BLaER1 (cell line): ENCODE measurements around the gene PRUNE2.
"Not testable (repeated sequence)": the region's sequence is repeated elsewhere in the genome, so short reads cannot be mapped to it uniquely, and the experiment has no call there.

ENCODE experiments used
- H3K27ac ChIP-seq: shearing (Covaris generic); formaldehyde crosslinking; 2 replicates; pipeline ENCODE4 v1.8.1; 2022
- H3K27me3 ChIP-seq: shearing (Covaris generic); formaldehyde crosslinking; 2 replicates; pipeline ENCODE4 v1.8.1; 2022
- H3K36me3 ChIP-seq: shearing (Covaris generic); formaldehyde crosslinking; 2 replicates; pipeline ENCODE4 v1.8.1; 2022
- H3K4me1 ChIP-seq: shearing (Covaris generic); formaldehyde crosslinking; 2 replicates; pipeline ENCODE4 v1.8.1; 2022
- H3K4me2 ChIP-seq: shearing (Covaris generic); formaldehyde crosslinking; 2 replicates; pipeline ENCODE4 v1.8.1; 2022
- H3K4me3 ChIP-seq: shearing (Covaris generic); formaldehyde crosslinking; 2 replicates; pipeline ENCODE4 v1.8.1; 2022
- H3K9ac ChIP-seq: shearing (Covaris generic); formaldehyde crosslinking; 2 replicates; pipeline ENCODE4 v1.8.1; 2022
- H3K9me3 ChIP-seq: shearing (Covaris generic); formaldehyde crosslinking; 2 replicates; pipeline ENCODE4 v1.8.1; 2022
- H4K20me1 ChIP-seq: shearing (Covaris generic); formaldehyde crosslinking; 2 replicates; pipeline ENCODE4 v1.8.1; 2022
- Cebpa-rat ChIP-seq: shearing (Covaris generic); IDR thresholded peaks from 2 replicates; pipeline ENCODE4 v1.8.1; 2022

Gene PRUNE2

GRCh38 chr9:76873821-76874220, 32.1 kb downstream of the PRUNE2 start:
- Histone ChIP-seq H4K20me1 (no peaks in the 10 kb centered on the region), H3K36me3 (no peaks in the 10 kb centered on the region), H3K9me3 (no peaks in the 10 kb centered on the region), H3K4me3 (no peak overlapping the region), H3K4me2 (no peak overlapping the region), H3K27me3 (no peaks in the 10 kb centered on the region), H3K27ac (no peak overlapping the region), H3K4me1 (no peaks in the 10 kb centered on the region), H3K9ac (no peak overlapping the region)
- no peak for TF ChIP-seq Cebpa-rat

- TF ChIP-seq Cebpa-rat: no peak
- Histone ChIP-seq H3K36me3 (no peaks in the 10 kb centered on the region), H3K27ac (no peak overlapping the region), H3K27me3 (no peaks in the 10 kb centered on the region), H3K4me1 (no peaks in the 10 kb centered on the region), H3K9ac (no peak overlapping the region), H4K20me1 (no peaks in the 10 kb centered on the region), H3K4me3 (no peak overlapping the region), H3K4me2 (no peak overlapping the region), H3K9me3 (no peaks in the 10 kb centered on the region)
Measured at GRCh38 chr9:76873056-76873792, 32.7 kb downstream of the PRUNE2 start.

GRCh38 chr9:76868897-76869296, 37.0 kb downstream of the PRUNE2 start:
- no peak for TF ChIP-seq Cebpa-rat
- no peaks in the 10 kb centered on the region for H3K27me3 ChIP-seq
- H4K20me1 ChIP-seq: no peaks in the 10 kb centered on the region
- no peak overlapping the region for H3K4me2 ChIP-seq
- H3K9ac ChIP-seq: no peak overlapping the region
- no peaks in the 10 kb centered on the region for H3K4me1 ChIP-seq
- no peaks in the 10 kb centered on the region for H3K36me3 ChIP-seq
- H3K27ac ChIP-seq: no peak overlapping the region
- H3K9me3 ChIP-seq: no peaks in the 10 kb centered on the region
- H3K4me3 ChIP-seq: no peak overlapping the region

- no peak overlapping the region for H3K9ac ChIP-seq
- no peak for TF ChIP-seq Cebpa-rat
- H3K4me3 ChIP-seq: no peak overlapping the region
- H3K27ac ChIP-seq: no peak overlapping the region
- no peaks in the 10 kb centered on the region for H3K36me3 ChIP-seq
- H3K4me2 ChIP-seq: no peak overlapping the region
- H3K9me3 ChIP-seq: no peaks in the 10 kb centered on the region
- H3K4me1 ChIP-seq: no peaks in the 10 kb centered on the region
- H3K27me3 ChIP-seq: no peaks in the 10 kb centered on the region
- no peaks in the 10 kb centered on the region for H4K20me1 ChIP-seq
Measured at GRCh38 chr9:76866689-76867088, 39.2 kb downstream of the PRUNE2 start.

- no peaks in the 10 kb centered on the region for H4K20me1 ChIP-seq
- TF ChIP-seq Cebpa-rat: no peak
- no peaks in the 10 kb centered on the region for H3K27me3 ChIP-seq
- H3K4me3 ChIP-seq: no peak overlapping the region
- H3K27ac ChIP-seq: no peak overlapping the region
- H3K4me2 ChIP-seq: no peak overlapping the region
- H3K4me1 ChIP-seq: no peaks in the 10 kb centered on the region
- no peaks in the 10 kb centered on the region for H3K36me3 ChIP-seq
- no peak overlapping the region for H3K9ac ChIP-seq
- H3K9me3 ChIP-seq: no peaks in the 10 kb centered on the region
Measured at GRCh38 chr9:76863832-76864231, 42.1 kb downstream of the PRUNE2 start.

GRCh38 chr9:76859860-76860259, 46.1 kb downstream of the PRUNE2 start:
- no peaks in the 10 kb centered on the region for H3K4me1 ChIP-seq
- TF ChIP-seq Cebpa-rat: no peak
- H3K9ac ChIP-seq: no peak overlapping the region
- no peaks in the 10 kb centered on the region for H3K27me3 ChIP-seq
- H4K20me1 ChIP-seq: no peaks in the 10 kb centered on the region
- no peak overlapping the region for H3K27ac ChIP-seq
- H3K4me2 ChIP-seq: no peak overlapping the region
- no peak overlapping the region for H3K4me3 ChIP-seq
- H3K36me3 ChIP-seq: no peaks in the 10 kb centered on the region
- H3K9me3 ChIP-seq: no peaks in the 10 kb centered on the region

- not testable (repeated sequence) for H3K4me3 ChIP-seq, H3K27me3 ChIP-seq, H3K4me2 ChIP-seq, H4K20me1 ChIP-seq, H3K36me3 ChIP-seq, H3K9ac ChIP-seq, H3K27ac ChIP-seq, H3K4me1 ChIP-seq, H3K9me3 ChIP-seq
Measured at GRCh38 chr9:76858248-76858647, 47.7 kb downstream of the PRUNE2 start.

- Histone ChIP-seq H3K4me3 (no peak overlapping the region), H3K9ac (no peak overlapping the region), H3K27me3 (no peaks in the 10 kb centered on the region), H3K9me3 (no peaks in the 10 kb centered on the region), H4K20me1 (no peaks in the 10 kb centered on the region), H3K4me2 (no peak overlapping the region), H3K36me3 (no peaks in the 10 kb centered on the region), H3K27ac (no peak overlapping the region), H3K4me1 (no peaks in the 10 kb centered on the region)
- no peak for TF ChIP-seq Cebpa-rat
Measured at GRCh38 chr9:76856016-76856415, 49.9 kb downstream of the PRUNE2 start.

- Histone ChIP-seq H3K4me2 (no peak overlapping the region), H3K27ac (no peak overlapping the region), H3K27me3 (no peaks in the 10 kb centered on the region), H3K9me3 (no peaks in the 10 kb centered on the region), H3K9ac (no peak overlapping the region), H4K20me1 (no peaks in the 10 kb centered on the region), H3K4me1 (no peaks in the 10 kb centered on the region), H3K4me3 (no peak overlapping the region), H3K36me3 (no peaks in the 10 kb centered on the region)
- TF ChIP-seq Cebpa-rat: no peak
Measured at GRCh38 chr9:76855015-76855414, 50.9 kb downstream of the PRUNE2 start.

GRCh38 chr9:76852026-76852425, 53.9 kb downstream of the PRUNE2 start:
- no peak overlapping the region for H3K4me2 ChIP-seq
- H4K20me1 ChIP-seq: no peaks in the 10 kb centered on the region

GRCh38 chr9:76846297-76846696, 59.6 kb downstream of the PRUNE2 start:
- H3K27ac ChIP-seq: no peak overlapping the region
- H3K4me3 ChIP-seq: no peak overlapping the region
- no peaks in the 10 kb centered on the region for H4K20me1 ChIP-seq
- H3K36me3 ChIP-seq: no peaks in the 10 kb centered on the region
- no peaks in the 10 kb centered on the region for H3K27me3 ChIP-seq
- no peaks in the 10 kb centered on the region for H3K4me1 ChIP-seq
- no peak overlapping the region for H3K9ac ChIP-seq
- no peak overlapping the region for H3K4me2 ChIP-seq
- no peaks in the 10 kb centered on the region for H3K9me3 ChIP-seq
- TF ChIP-seq Cebpa-rat: no peak

More at GRCh38 chr9:76852026-76852425, 53.9 kb downstream of the PRUNE2 start:
- Histone ChIP-seq H3K4me1 (no peaks in the 10 kb centered on the region), H3K36me3 (no peaks in the 10 kb centered on the region), H3K4me3 (no peak overlapping the region), H3K27me3 (no peaks in the 10 kb centered on the region), H3K9ac (no peak overlapping the region), H3K27ac (no peak overlapping the region), H3K9me3 (no peaks in the 10 kb centered on the region)
- no peak for TF ChIP-seq Cebpa-rat
